Choroid plexus epithelial cell (primary cell): ENCODE results near the gene HERPUD1.

ENCODE experiments used
- DNase-seq: peaks from one replicate; pipeline ENCODE4 v3.0.0-alpha.2; 2010; ENCODE audit warnings: low read depth
- H3K4me3 ChIP-seq: 2 replicates; pipeline ENCODE4 v1.5.1; 2011; ENCODE audit warnings: low read depth, mild to moderate bottlenecking, control low read depth, low read length, moderate library complexity
- TF ChIP-seq, protein P1 (sequence below): conservative IDR thresholded peaks from 2 replicates; pipeline ENCODE4 v1.5.1; 2011; ENCODE audit warnings: low read depth, mild to moderate bottlenecking, control low read depth, inconsistent platforms, low read length, moderate library complexity

The HERPUD1 gene

DNA sequence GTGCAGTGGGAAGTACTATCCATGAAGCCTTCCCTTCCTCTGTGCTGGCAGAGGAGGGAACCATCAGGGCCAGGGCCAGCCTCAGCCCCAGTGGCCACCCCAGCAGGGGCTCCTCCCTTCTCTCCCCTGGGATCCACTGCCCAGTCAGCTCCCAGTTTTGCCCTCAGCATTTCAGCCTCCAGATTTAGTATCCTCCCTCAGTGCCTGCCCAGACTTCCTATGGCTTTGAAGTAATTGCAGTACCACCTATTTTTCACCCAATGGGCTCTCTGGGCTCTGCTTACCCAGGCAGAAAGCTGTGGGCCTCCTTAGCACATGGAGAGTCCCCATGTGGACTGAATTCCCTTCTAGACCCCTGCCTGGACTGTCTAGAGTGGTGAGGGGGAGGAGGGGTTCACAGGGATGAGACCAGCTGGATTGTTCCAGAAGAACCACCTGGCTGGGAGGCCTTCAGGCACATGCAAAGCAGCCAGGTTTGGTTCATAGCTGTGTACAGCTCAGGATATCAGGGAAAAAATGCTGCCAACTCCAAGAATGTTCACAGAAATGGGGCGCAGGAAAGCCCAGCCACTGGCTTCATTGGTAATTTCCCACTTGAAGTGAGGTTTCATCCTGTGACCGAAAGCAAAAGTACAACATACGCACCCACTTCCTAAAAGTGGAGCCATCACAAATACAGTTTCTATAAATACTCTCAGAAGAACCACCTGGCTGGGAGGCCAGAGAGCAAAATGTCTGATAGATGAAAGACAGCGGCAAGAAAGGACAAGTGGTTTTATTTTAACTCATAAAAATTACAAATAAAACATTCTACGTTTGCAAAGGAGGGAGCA, 15.2 kb upstream of the HERPUD1 start:
- no peak overlapping the region for H3K4me3 ChIP-seq
- DNase-seq = no peak

DNA sequence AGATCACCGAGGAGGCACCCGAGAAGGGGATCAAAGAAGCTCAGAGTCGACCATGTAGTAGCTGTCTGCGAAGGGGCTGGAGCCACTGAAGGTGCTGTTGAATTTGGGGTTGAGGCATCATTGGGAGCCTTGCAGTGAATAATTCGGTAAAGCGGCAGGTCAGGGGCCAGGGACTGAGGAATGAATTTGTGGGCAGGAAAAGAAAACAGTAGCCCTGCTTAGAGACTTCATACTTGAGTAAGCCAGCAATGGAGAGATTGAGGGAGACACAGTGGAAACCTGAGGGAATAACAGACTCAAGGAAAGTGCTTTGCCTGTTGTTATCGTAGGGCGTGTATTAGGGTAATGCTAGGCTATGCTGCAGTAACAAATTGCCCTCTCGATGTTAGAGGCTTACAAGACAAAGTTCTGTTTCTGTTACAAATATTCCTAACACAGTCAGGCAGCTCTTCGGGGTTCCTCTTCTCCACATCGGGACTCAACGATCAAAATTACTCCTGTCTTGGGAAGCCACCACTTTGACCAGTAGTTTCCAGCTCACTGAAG, 13.4 kb upstream of the HERPUD1 start:
- DNase-seq = peak; percentile 68
- no peak overlapping the region for H3K4me3 ChIP-seq
- TF ChIP-seq, protein P1, sequence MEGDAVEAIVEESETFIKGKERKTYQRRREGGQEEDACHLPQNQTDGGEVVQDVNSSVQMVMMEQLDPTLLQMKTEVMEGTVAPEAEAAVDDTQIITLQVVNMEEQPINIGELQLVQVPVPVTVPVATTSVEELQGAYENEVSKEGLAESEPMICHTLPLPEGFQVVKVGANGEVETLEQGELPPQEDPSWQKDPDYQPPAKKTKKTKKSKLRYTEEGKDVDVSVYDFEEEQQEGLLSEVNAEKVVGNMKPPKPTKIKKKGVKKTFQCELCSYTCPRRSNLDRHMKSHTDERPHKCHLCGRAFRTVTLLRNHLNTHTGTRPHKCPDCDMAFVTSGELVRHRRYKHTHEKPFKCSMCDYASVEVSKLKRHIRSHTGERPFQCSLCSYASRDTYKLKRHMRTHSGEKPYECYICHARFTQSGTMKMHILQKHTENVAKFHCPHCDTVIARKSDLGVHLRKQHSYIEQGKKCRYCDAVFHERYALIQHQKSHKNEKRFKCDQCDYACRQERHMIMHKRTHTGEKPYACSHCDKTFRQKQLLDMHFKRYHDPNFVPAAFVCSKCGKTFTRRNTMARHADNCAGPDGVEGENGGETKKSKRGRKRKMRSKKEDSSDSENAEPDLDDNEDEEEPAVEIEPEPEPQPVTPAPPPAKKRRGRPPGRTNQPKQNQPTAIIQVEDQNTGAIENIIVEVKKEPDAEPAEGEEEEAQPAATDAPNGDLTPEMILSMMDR = no peak

More for the DNA sequence above, 15.2 kb upstream of the HERPUD1 start:
- TF ChIP-seq, protein P1 = no peak

DNA sequence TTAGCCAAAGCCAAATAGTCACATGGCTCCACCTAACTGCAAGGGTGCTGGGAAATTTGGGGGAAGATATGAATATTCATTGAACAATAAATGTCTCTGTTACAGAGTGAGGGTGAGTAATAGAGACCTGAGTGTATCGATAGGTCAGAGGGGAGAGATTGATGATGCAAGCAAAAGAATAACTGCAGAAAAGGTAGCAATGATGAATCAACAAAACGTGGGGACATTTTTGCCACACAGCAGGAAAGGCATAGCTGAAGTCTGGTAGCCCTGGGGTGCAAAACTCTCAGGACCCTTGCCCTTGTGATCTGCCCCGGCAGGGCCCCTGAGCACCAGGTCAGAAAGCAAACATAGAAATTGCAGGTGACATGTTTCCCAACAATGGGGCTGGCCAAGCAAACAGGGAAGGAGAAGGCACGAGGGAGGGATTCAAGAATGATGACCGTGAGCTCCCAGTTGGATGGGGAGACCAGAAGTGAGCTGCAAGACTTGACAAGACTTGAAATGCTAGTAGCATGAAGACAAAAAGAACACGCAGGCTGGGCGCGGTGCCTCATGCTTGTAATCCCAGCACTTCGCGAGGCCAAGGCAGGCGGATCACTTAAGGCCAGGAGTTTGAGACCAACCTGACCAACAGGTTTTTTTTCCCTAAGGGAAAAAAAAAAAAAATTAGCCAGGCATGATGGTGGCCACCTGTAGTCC, 12.7 kb upstream of the HERPUD1 start:
- TF ChIP-seq, protein P1 = no peak
- no peak for DNase-seq
- no peak overlapping the region for H3K4me3 ChIP-seq

DNA sequence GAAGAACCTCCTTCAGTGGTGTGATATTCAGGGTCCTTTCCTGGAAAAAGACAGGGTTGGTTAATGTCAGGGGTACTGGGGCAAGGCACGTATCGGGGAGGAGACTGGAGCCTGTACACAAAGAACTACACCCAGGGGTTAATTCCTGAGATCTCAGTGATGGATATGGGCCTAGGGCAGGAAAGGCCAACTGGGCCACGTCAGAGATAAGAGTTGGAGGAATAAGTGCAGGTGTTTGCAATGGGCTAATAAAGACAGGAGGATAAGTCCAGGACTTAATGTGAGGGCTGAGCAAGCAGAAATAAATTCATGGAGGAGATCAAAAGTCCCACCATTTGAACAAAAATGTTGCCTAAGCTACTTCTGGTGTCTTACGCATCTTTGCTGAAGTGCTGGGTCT, 10.4 kb upstream of the HERPUD1 start:
- TF ChIP-seq, protein P1 = no peak
- H3K4me3 ChIP-seq = no peak overlapping the region
- DNase-seq = no peak

DNA sequence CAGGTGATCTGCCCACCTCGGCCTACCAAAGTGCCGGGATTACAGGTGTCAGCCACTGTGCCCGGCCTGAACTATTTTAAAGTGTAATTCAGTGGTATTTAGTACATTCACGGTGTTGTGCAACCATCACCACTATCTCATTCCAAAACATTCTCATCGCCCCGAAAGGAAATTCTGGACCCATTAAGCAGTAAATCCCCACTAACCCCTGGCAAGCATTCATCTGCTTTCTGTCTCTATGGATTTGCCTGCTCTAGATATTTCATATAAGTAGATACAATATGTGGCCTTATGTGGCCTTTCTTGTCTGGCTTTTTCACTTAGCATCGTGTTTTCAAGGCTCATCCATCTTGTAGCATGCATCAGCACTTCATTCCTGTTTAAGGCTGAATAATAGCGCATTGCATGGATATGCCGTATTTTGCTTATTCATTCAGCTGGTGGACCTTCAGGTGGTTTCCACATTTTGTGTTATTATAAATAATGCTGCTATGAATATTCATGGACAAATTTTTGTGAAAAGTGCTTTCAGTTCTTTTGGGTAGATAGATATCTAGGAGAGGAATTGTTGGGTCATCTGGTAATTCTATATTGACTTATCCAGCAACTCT, 8.4 kb upstream of the HERPUD1 start:
- no peak overlapping the region for H3K4me3 ChIP-seq
- DNase-seq = peak; percentile 70
- TF ChIP-seq, protein P1 = no peak

DNA sequence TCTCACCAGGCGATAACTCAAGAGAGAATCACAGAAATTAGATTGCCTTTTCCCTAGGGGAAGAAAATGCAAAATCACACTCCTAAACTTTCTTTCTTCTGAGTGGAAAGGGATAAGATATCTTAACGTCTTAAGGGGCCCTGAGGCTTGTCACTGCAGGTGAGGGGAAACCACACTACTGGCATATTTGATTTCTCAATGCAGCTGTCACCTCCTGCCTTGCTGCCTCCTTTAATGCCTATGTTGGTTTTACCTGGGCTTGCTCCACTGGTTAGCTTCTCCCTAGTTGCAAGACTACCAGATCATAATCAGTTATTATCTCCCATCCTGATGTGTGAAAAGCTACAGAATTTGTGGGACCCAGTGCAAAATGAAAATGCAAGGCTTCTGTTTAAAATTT, 4.5 kb upstream of the HERPUD1 start:
- H3K4me3 ChIP-seq = no peak overlapping the region
- no peak for DNase-seq
- TF ChIP-seq, protein P1 = no peak
